ENCODE results near the gene ASL.
"Not testable (repeated sequence)": the region's sequence is repeated elsewhere in the genome, so short reads cannot be mapped to it uniquely, and the experiment has no call there.

DNA sequence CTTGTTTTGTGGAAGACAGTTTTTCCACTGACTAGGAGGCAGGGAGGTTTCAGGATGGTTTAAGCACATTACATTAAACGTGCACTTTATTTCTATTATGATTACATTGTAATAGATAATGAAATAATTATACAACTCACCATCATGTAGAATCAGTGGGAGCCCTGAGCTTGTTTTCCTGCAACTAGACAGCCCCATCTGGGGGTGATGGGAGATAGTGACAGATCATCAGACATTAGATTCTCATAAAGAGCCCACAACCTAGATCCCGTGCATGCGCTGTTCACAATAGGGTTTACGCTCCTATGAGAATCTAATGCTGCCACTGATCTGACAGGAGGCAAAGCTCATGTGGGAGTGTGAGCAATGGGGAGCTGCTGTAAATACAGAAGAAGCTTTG lies 25.7 kb upstream of the ASL start:
- TF ChIP-seq, protein P1, sequence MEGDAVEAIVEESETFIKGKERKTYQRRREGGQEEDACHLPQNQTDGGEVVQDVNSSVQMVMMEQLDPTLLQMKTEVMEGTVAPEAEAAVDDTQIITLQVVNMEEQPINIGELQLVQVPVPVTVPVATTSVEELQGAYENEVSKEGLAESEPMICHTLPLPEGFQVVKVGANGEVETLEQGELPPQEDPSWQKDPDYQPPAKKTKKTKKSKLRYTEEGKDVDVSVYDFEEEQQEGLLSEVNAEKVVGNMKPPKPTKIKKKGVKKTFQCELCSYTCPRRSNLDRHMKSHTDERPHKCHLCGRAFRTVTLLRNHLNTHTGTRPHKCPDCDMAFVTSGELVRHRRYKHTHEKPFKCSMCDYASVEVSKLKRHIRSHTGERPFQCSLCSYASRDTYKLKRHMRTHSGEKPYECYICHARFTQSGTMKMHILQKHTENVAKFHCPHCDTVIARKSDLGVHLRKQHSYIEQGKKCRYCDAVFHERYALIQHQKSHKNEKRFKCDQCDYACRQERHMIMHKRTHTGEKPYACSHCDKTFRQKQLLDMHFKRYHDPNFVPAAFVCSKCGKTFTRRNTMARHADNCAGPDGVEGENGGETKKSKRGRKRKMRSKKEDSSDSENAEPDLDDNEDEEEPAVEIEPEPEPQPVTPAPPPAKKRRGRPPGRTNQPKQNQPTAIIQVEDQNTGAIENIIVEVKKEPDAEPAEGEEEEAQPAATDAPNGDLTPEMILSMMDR (IDR thresholded peaks at IDR 0.05), result not testable (repeated sequence)
- not testable (repeated sequence) for TF ChIP-seq POLR2A, EP300 (IDR thresholded peaks at IDR 0.05)
